ENCODE data around the gene RANBP3L. TPM values are rescaled to one million over a fixed set of nuclear protein-coding genes. Genes with fewer than 3 reads are reported as not detected.

RANBP3L gene
- total RNA-seq, 1 donor from 2014 or later: not detected

- H3K27me3 ChIP-seq: no peaks in the 10 kb centered on the region
- intact Hi-C loops (cut with DNase I): no loop called here
- H3K4me1 ChIP-seq: no peaks in the 10 kb centered on the region
- peaks cover 50 to 51% of the 10 kb centered on the region in 2 donors for H3K36me3 ChIP-seq
- no peak for TF ChIP-seq CTCF (IDR thresholded peaks at IDR 0.05)
- no peak overlapping the region for H3K4me3 ChIP-seq
- no peak overlapping the region for H3K27ac ChIP-seq
- DNase-seq (ENCODE audit: low spot score in 2 of 2): no peak
- H3K9me3 ChIP-seq: no peaks in the 10 kb centered on the region
Observed at GRCh38 chr5:36217567-36217966, 84.1 kb downstream of the RANBP3L start.

DNA sequence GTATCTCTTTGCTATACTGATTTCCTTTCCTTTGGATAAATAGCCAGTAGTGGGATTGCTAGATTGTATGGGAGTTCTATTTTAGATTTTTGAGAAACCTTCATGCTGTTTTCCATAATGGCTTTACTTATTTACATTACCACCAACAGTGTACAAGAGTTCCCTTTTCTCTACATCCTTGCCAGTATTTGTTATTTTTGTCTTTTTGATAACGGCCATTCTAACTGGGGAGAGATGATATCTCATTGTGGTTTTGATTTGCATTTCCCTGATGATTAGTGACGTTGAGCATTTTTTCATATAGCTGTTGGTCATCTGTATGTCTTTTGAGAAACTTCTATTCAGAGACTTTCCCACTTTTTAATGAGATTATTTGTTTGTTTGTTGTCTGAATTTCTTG, 85.8 kb downstream of the RANBP3L start:
- intact Hi-C loops (cut with DNase I): no loop called here
- Histone ChIP-seq H3K4me3 (no peak overlapping the region), H3K27me3 (no peaks in the 10 kb centered on the region), H3K27ac (no peak overlapping the region), H3K9me3 (no peaks in the 10 kb centered on the region), H3K4me1 (no peaks in the 10 kb centered on the region), H3K36me3 (peaks cover 38 to 53% of the 10 kb centered on the region in 2 donors)
- DNase-seq (ENCODE audit: low spot score in 2 of 2): no peak
- TF ChIP-seq CTCF (IDR thresholded peaks at IDR 0.05): no peak

- Histone ChIP-seq H3K4me3 (no peak overlapping the region), H3K4me1 (no peaks in the 10 kb centered on the region)
- intact Hi-C loops (cut with DNase I): no loop called here
Observed at GRCh38 chr5:36214436-36214835, 87.3 kb downstream of the RANBP3L start.

DNA sequence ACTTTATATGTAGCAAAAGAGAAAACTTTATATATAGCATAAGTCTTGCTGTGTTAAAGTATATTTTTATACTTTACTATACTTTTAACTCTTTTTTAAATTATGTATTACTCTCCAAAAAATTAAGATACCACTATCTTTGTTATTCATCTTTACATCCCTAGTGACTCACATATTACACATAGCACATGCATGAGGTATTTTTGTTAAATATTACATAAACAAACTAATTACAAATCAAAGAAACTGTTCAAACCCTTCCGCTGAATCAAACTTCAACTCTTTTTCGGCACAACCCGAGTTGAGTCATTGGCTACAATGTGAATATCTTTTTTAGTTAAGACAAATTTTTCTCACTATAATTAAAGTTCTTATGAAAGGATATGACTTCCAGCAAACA, 92.0 kb downstream of the RANBP3L start:
- DNase-seq (ENCODE audit: low spot score in 2 of 2): no peak
- intact Hi-C loops (cut with DNase I): no loop called here
- Histone ChIP-seq H3K4me1 (no peaks in the 10 kb centered on the region), H3K4me3 (no peak overlapping the region), H3K9me3 (no peaks in the 10 kb centered on the region), H3K27me3 (no peaks in the 10 kb centered on the region), H3K27ac (no peak overlapping the region), H3K36me3 (peaks cover 14 to 50% of the 10 kb centered on the region in 2 donors)
- TF ChIP-seq CTCF (IDR thresholded peaks at IDR 0.05): no peak

More at GRCh38 chr5:36214436-36214835, 87.3 kb downstream of the RANBP3L start:
- Histone ChIP-seq H3K27ac (no peak overlapping the region), H3K27me3 (no peaks in the 10 kb centered on the region), H3K9me3 (no peaks in the 10 kb centered on the region), H3K36me3 (peaks cover 33 to 55% of the 10 kb centered on the region in 2 donors)
- TF ChIP-seq CTCF (IDR thresholded peaks at IDR 0.05): no peak
- DNase-seq (ENCODE audit: low spot score in 2 of 2): no peak

DNA sequence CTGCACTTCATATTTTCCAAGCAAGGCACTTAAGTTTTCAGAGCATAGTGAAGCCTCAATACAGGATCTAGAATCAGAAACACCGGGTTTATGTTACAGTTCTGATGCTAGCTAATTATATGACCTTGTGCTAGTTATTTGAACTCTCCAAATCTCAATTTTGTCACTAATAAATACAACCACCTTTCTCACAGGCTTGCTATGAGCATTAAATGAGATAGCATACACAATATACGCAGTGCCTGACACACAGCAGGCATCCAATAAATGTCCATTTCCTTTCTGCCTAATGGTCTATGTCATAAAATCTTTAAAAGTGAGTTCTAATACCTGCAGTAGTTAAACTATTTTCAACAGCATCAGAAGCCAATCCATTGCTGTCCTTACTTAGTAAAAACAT, 92.9 kb downstream of the RANBP3L start:
- Histone ChIP-seq H3K27ac (no peak overlapping the region), H3K36me3 (peaks cover 12 to 43% of the 10 kb centered on the region in 2 donors), H3K4me1 (no peaks in the 10 kb centered on the region), H3K4me3 (no peak overlapping the region), H3K27me3 (no peaks in the 10 kb centered on the region), H3K9me3 (no peaks in the 10 kb centered on the region)
- no peak for DNase-seq (ENCODE audit: low spot score in 2 of 2)
- no peak for TF ChIP-seq CTCF (IDR thresholded peaks at IDR 0.05)
- intact Hi-C loops (cut with DNase I): no loop called here

- H3K27me3 ChIP-seq: no peaks in the 10 kb centered on the region
- TF ChIP-seq CTCF (IDR thresholded peaks at IDR 0.05): no peak
- intact Hi-C loops (cut with DNase I): no loop called here
- no peak overlapping the region for H3K4me3 ChIP-seq
- no peaks in the 10 kb centered on the region for H3K9me3 ChIP-seq
- H3K36me3 ChIP-seq: peaks cover 9 to 38% of the 10 kb centered on the region in 2 donors
- DNase-seq (ENCODE audit: low spot score in 2 of 2): no peak
- no peaks in the 10 kb centered on the region for H3K4me1 ChIP-seq
- H3K27ac ChIP-seq: no peak overlapping the region
Observed at GRCh38 chr5:36206913-36207312, 94.8 kb downstream of the RANBP3L start.

Measured in ascending aorta (tissue), 2 donors.